ENCODE results near the gene SCMH1.

DNA sequence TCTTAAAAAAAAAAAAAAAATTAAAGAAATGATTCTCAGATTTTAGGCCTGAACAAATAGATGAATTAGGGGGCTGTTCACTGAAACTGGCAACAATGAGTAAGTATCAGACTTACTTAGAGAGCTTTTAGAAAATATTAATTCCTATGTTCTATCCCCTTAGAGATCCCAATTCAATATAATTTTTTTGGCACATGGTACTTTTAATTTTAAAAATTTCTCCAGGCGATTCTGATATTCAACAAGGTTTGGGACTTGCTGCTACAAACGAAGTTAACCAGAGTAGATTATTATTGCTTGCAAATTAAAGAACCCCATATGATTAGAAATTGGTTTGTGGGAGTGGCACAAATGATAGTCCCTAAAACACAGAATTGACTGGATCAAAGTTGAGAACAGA is 11.4 kb downstream of the SCMH1 start:
- TF ChIP-seq EP300 (IDR thresholded peaks at IDR 0.05) (no peak), POLR2A (IDR thresholded peaks at IDR 0.05) (no peak)
- TF ChIP-seq, protein P1, sequence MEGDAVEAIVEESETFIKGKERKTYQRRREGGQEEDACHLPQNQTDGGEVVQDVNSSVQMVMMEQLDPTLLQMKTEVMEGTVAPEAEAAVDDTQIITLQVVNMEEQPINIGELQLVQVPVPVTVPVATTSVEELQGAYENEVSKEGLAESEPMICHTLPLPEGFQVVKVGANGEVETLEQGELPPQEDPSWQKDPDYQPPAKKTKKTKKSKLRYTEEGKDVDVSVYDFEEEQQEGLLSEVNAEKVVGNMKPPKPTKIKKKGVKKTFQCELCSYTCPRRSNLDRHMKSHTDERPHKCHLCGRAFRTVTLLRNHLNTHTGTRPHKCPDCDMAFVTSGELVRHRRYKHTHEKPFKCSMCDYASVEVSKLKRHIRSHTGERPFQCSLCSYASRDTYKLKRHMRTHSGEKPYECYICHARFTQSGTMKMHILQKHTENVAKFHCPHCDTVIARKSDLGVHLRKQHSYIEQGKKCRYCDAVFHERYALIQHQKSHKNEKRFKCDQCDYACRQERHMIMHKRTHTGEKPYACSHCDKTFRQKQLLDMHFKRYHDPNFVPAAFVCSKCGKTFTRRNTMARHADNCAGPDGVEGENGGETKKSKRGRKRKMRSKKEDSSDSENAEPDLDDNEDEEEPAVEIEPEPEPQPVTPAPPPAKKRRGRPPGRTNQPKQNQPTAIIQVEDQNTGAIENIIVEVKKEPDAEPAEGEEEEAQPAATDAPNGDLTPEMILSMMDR (IDR thresholded peaks at IDR 0.05): no peak
